ENCODE measurements around the gene MDC1.

MDC1 gene

DNA sequence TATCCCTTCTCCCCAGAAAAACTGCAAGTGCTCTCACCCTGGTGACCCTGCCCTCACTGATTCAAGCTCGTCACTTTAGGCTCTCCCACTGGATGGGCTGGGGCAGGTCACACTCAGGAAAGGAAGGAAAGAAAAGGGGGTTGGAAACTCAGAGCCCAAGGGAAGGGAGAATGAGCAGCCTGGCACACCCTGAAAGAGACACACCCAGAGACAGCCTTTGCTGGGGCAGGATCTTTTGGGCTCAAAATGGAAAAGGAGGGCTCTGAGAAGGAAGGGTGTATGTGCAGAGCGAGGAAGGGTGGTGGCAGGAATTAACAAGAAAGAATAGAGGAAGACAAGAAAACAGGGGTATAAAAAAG lies 33.1 kb downstream of the MDC1 start:
- peaks cover 95% of the 10 kb centered on the region for H3K79me2 ChIP-seq (ENCODE audit: control insufficient read depth, low read length)

DNA sequence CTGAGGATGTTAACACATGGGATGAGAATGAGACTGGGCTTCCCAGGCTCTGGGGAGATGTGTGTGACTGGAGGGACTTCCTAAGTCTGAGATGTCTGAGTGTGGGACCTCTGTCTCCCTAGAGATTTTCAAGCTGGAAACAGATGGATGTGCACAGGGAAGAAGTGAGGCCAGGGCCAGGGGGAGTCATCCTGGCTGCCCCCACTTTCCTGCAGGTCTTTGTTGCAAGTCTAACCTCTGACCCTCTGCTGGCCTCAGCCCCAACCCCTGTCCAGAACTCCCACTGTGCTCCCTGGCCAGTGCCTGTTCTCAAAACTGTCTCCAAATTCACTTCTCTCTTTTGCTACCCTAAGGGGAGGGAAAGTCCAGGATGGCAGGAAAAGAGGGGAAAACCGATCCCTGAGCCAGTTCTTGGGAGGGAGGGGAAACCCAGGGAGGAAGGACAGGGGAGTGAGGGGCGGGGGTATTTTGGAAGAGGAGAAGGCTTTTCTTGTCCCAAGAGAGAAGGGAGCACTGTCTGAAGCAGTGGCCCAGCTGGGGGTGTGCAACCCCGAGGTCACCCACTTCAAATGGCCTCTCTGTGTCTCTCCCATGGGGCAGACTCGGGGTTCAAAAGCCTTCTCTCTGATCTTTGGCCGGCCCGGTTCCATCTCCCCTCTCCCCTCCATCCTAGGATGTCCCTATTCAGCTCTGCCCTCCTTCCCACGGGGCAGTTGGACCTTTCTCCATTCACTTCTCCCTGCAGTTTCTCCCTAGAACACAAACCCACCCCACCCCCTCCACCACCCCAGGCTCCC lies 33.7 kb downstream of the MDC1 start:
- Histone ChIP-seq H3K4me1 (ENCODE audit: control insufficient read depth, low read length) (peaks cover 43% of the 10 kb centered on the region), H3K27me3 (ENCODE audit: control insufficient read depth, low read length) (no peaks in the 10 kb centered on the region), H4K20me1 (ENCODE audit: control insufficient read depth, insufficient read depth, low read depth, low read length) (peaks cover 11% of the 10 kb centered on the region), H3F3A (ENCODE audit: control insufficient read depth, insufficient read depth) (peaks cover 48% of the 10 kb centered on the region), H3K4me2 (ENCODE audit: low read length) (peak overlapping the region; percentile 82), H3K79me2 (ENCODE audit: control insufficient read depth, low read length) (peaks cover 95% of the 10 kb centered on the region), H3K4me3 (ENCODE audit: low read length) (peak overlapping the region; percentile 88), H3K36me3 (ENCODE audit: control insufficient read depth, low read length) (peaks cover 89% of the 10 kb centered on the region), H3K27ac (ENCODE audit: low read depth, low read length) (peak overlapping the region; percentile 90), H3K9me2 (replicated peaks; ENCODE audit: control insufficient read depth, low read length) (no peaks in the 10 kb centered on the region), H3K9me3 (ENCODE audit: control insufficient read depth, insufficient read depth, low read length) (no peaks in the 10 kb centered on the region)
- no peak for TF ChIP-seq EZH2phosphoT487 (IDR thresholded peaks at IDR 0.05; ENCODE audit: borderline replicate concordance, low read length)
- TF ChIP-seq, protein P1, sequence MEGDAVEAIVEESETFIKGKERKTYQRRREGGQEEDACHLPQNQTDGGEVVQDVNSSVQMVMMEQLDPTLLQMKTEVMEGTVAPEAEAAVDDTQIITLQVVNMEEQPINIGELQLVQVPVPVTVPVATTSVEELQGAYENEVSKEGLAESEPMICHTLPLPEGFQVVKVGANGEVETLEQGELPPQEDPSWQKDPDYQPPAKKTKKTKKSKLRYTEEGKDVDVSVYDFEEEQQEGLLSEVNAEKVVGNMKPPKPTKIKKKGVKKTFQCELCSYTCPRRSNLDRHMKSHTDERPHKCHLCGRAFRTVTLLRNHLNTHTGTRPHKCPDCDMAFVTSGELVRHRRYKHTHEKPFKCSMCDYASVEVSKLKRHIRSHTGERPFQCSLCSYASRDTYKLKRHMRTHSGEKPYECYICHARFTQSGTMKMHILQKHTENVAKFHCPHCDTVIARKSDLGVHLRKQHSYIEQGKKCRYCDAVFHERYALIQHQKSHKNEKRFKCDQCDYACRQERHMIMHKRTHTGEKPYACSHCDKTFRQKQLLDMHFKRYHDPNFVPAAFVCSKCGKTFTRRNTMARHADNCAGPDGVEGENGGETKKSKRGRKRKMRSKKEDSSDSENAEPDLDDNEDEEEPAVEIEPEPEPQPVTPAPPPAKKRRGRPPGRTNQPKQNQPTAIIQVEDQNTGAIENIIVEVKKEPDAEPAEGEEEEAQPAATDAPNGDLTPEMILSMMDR (IDR thresholded peaks at IDR 0.05; ENCODE audit: low read depth, low read length, poor library complexity, severe bottlenecking): no peak

More for the DNA sequence above, 33.1 kb downstream of the MDC1 start:
- H3K4me2 ChIP-seq (ENCODE audit: low read length): peak overlapping the region; percentile 82
- peaks cover 44% of the 10 kb centered on the region for H3K4me1 ChIP-seq (ENCODE audit: control insufficient read depth, low read length)
- peak overlapping the region; percentile 90 for H3K27ac ChIP-seq (ENCODE audit: low read depth, low read length)
- H3K9me3 ChIP-seq (ENCODE audit: control insufficient read depth, insufficient read depth, low read length): no peaks in the 10 kb centered on the region
- TF ChIP-seq, protein P1 (IDR thresholded peaks at IDR 0.05; ENCODE audit: low read depth, low read length, poor library complexity, severe bottlenecking): no peak
- no peak for TF ChIP-seq EZH2phosphoT487 (IDR thresholded peaks at IDR 0.05; ENCODE audit: borderline replicate concordance, low read length)
- no peaks in the 10 kb centered on the region for H3K9me2 ChIP-seq (replicated peaks; ENCODE audit: control insufficient read depth, low read length)
- H3K36me3 ChIP-seq (ENCODE audit: control insufficient read depth, low read length): peaks cover 88% of the 10 kb centered on the region
- peak overlapping the region; percentile 88 for H3K4me3 ChIP-seq (ENCODE audit: low read length)
- no peaks in the 10 kb centered on the region for H3K27me3 ChIP-seq (ENCODE audit: control insufficient read depth, low read length)
- H4K20me1 ChIP-seq (ENCODE audit: control insufficient read depth, insufficient read depth, low read depth, low read length): peaks cover 7% of the 10 kb centered on the region; the same call in 1 of the 2 replicates
- H3F3A ChIP-seq (ENCODE audit: control insufficient read depth, insufficient read depth): peaks cover 47% of the 10 kb centered on the region

DNA sequence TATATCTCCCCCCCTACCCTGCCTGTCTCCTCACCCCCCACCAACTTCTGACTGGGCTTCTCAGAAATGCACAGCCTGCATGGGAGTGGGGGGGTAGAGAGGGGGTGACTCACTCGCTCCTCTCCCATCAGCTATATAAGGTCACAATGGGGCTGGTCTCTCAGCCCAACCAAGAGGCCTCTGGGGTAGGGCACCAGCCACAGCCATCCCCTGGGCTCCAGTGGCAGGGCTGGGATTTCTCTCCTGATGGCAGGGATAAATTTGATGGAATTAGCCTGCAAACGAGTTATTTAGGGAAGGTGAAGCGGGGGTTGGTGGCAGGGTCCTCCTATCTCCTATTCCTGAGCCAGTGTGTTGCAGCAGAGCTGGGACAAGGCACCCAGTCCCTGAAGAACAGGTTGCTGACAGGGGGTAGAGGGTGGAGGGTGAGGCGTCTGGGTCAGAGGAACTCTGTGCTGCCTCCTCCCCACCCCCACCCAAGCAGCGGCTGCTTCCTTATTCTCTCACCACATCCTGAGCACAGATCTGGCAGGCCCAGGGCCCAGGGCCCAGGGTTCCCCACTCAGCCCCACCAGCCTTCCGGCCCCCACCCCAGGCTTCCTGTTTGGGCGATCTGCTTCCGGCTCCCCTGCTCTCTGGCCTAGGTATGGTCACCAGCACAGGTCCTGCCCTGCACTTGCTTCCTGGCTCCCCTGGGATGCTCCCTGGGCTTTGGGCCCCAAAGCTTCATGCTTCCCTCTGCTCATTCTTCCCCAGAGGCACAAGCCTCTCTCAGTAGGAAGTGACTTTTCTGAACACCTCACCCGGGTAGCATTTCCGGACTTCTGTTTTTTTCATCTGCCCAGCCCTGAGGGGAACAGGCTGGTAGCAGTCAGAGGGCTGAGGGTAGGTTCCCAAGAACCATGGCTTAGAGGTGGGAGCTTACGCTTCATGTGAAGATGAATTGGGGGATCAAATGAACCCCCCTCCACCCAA lies 34.7 kb downstream of the MDC1 start:
- Histone ChIP-seq H3F3A (ENCODE audit: control insufficient read depth, insufficient read depth) (peaks cover 46% of the 10 kb centered on the region), H4K20me1 (ENCODE audit: control insufficient read depth, insufficient read depth, low read depth, low read length) (peaks cover 11% of the 10 kb centered on the region), H3K36me3 (ENCODE audit: control insufficient read depth, low read length) (peaks cover 89% of the 10 kb centered on the region), H3K79me2 (ENCODE audit: control insufficient read depth, low read length) (peaks cover 89% of the 10 kb centered on the region), H3K9me2 (replicated peaks; ENCODE audit: control insufficient read depth, low read length) (no peaks in the 10 kb centered on the region), H3K4me3 (ENCODE audit: low read length) (peak overlapping the region; percentile 88), H3K27me3 (ENCODE audit: control insufficient read depth, low read length) (no peaks in the 10 kb centered on the region), H3K4me2 (ENCODE audit: low read length) (peak overlapping the region; percentile 82), H3K9me3 (ENCODE audit: control insufficient read depth, insufficient read depth, low read length) (no peaks in the 10 kb centered on the region), H3K27ac (ENCODE audit: low read depth, low read length) (peak overlapping the region; percentile 90), H3K4me1 (ENCODE audit: control insufficient read depth, low read length) (peaks cover 33% of the 10 kb centered on the region)
- TF ChIP-seq, protein P1 (IDR thresholded peaks at IDR 0.05; ENCODE audit: low read depth, low read length, poor library complexity, severe bottlenecking): no peak
- no peak for TF ChIP-seq EZH2phosphoT487 (IDR thresholded peaks at IDR 0.05; ENCODE audit: borderline replicate concordance, low read length)

Measured in DOHH2 (cell line).